ENCODE results near the gene MYO5B.

The MYO5B gene

DNA sequence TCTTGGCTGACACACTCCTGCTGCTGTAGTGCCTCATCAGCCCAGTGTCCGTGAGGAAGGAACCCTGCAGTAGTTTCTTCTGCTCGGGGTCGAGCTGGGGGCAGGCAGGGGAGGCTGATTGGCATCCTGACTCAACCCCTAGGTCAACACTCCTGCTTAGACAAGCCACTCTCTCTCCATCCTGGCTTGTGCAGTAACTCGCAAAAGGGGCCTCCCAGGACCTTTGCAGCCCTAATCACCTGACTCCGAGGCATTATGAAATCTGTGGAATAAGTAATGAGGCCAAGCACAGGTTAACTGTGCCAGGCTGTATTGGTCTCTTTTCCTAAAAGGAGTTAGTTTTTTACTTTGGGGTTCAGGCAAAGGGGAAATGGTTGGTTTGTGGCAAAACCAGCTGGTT is 289.2 kb downstream of the MYO5B start:
- TF ChIP-seq, protein P1, sequence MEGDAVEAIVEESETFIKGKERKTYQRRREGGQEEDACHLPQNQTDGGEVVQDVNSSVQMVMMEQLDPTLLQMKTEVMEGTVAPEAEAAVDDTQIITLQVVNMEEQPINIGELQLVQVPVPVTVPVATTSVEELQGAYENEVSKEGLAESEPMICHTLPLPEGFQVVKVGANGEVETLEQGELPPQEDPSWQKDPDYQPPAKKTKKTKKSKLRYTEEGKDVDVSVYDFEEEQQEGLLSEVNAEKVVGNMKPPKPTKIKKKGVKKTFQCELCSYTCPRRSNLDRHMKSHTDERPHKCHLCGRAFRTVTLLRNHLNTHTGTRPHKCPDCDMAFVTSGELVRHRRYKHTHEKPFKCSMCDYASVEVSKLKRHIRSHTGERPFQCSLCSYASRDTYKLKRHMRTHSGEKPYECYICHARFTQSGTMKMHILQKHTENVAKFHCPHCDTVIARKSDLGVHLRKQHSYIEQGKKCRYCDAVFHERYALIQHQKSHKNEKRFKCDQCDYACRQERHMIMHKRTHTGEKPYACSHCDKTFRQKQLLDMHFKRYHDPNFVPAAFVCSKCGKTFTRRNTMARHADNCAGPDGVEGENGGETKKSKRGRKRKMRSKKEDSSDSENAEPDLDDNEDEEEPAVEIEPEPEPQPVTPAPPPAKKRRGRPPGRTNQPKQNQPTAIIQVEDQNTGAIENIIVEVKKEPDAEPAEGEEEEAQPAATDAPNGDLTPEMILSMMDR (IDR thresholded peaks at IDR 0.05), result no peak
- TF ChIP-seq ZFX (IDR thresholded peaks at IDR 0.05; ENCODE audit: borderline replicate concordance), result no peak
- H3K27ac ChIP-seq, result no peak overlapping the region

DNA sequence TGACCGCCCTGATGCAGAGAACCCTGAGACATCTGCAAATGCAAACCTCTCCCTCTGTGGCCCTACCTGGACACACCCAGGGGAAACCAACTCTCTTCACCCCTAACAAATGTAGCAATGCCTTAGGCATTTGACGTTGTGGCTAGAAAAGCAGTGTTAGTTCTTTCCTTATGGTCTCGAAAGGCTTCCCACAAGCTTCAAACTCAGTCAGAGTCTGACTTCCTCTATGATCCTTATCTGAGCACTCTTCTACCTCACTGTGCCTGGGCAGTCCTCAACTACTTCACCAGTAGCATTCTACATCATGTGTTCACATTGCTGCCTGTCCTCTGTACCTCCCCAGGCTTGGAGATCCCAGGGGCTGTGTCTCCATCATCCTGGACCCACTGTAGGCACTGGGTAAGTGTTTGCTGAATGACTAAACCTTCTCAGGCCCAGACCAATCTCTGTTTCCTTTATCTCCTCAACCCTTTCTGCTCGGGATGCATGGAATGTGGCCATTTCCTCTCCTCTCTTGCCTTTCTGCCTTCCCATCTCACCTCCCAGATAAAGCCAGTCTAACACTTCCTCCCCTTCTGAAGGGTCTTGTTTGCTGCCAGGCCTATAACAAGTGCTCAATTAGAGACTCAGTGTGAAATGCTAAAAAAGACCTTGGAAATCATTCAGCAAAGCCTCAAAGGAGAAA is 289.9 kb downstream of the MYO5B start:
- TF ChIP-seq, protein P1 (IDR thresholded peaks at IDR 0.05), result no peak
- no peak for TF ChIP-seq ZFX (IDR thresholded peaks at IDR 0.05; ENCODE audit: borderline replicate concordance)
- H3K27ac ChIP-seq, result no peak overlapping the region

DNA sequence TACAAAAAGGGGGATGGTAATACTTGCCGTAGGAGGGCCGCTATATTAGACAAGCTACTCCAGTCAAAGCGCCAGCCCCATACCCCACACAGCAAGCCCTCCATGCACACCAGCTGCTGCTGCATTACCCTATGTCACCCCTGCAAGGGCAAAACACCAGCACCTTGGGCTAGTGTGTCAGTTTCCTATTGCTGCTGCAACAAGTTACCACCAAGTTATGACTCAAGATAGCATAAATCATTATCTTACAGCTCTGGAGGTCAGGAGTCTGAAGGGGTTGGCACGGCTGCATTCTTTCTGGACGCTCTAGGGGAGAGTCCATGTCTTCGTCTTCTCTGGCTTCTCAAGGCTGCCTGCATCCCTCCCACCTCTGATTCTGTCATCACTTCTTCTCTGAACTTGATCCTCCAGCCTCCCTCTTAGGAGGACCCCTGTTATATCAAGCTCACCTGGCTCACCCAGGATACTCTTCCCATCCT is 293.0 kb downstream of the MYO5B start:
- no peak overlapping the region for H3K27ac ChIP-seq
- TF ChIP-seq, protein P1 (IDR thresholded peaks at IDR 0.05), result no peak

DNA sequence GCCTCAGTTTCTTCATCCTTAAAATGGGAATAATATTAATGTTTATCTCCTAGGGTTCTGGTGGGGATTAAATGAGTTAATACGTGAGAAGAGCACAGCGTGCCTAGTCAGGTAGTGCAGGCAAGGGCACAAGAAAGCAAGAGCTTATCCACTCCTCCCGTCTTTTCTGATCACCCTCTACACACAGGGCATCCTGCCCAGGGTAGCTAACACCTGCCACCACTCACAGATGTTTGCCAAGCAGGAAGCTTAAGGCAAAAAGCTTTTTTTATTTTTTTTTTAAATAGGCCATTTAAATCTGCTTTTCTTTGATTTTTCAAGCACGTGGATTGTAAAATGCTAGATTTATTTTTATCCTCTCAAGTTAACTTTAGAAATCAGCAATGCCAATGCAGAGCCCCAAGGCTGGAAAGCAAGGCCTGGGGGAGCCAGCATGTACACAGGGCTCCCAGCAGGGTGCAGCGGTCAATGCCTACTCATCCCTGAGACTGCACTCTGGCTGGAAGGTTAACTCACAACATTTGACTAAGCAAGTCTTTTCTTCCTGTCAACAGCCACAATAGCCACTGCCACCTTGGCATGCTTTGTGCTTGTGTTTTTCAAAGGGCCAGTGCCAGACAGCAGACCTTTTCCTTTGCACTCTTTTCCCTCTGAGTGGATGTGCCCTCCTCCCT is 295.2 kb downstream of the MYO5B start:
- TF ChIP-seq, protein P1 (IDR thresholded peaks at IDR 0.05), result 0 out of 2 replicates have a peak, but pooled peaks have one; percentile 4
- TF ChIP-seq ZFX (IDR thresholded peaks at IDR 0.05; ENCODE audit: borderline replicate concordance), result no peak
- H3K27ac ChIP-seq, result no peak overlapping the region

DNA sequence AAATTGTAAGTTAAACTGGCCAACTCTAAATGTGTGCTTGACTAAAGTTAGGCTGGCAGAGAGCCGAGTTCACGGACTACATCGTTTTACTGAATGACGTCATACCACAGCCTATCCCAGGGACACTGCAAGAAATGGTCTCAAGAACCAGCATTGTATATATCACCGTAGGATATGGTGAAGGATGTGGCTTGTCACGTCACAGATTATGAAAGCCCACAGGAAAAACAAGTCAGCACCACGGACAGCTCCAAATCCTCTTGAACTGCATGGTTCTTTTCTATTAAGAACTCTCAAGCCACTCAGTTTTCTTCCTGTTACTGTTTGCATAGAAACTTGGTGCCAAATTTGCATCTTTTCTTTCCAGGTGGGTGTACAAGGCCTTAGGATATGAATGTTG is 296.5 kb downstream of the MYO5B start:
- TF ChIP-seq, protein P1 (IDR thresholded peaks at IDR 0.05), result no peak
- TF ChIP-seq ZFX (IDR thresholded peaks at IDR 0.05; ENCODE audit: borderline replicate concordance), result no peak
- H3K27ac ChIP-seq, result no peak overlapping the region

DNA sequence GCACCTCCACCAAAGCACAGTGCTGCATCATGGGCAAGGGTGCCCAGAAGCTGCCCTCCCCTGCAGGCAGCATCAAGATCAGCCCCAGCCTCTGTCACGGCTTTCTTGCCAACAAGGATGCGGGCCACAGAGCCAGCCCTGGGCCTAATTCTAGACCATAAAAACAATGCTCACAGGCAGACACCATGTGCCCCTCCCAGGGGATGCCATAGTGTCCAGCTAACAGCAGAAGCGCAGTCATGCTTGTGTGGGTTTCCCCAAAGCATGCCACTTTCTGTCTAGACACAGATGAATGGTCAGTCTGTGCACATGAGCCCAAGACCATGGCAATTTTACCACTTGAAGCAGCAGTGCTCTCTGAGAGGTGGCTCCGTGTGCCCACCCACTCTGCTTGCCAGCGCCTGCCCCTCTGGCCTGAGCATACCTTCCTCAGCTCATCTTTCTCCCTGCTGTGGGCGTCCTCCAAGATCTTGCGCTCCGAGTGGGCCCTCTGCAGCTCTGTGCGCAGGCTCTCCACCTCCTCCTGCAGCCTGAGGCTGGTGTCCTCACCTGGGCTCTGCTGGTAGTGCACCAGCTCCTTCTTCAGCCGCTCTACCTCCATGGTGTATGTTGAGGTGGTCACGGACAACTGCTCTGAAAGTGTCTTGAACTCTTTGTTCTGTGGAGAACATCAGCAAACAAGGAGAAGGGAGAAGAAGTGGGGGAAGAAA is 300.3 kb downstream of the MYO5B start:
- TF ChIP-seq, protein P1 (IDR thresholded peaks at IDR 0.05), result no peak
- TF ChIP-seq ZFX (IDR thresholded peaks at IDR 0.05; ENCODE audit: borderline replicate concordance), result no peak

More for the DNA sequence above, 300.3 kb downstream of the MYO5B start:
- H3K27ac ChIP-seq, result no peak overlapping the region

Data from 22Rv1 (cell line).